ENCODE data around the gene GAST. TPM values are rescaled to one million over a fixed set of nuclear protein-coding genes. Genes with fewer than 3 reads are reported as not detected.

Gene GAST
- total and polyA plus RNA-seq, 2 experiments from 2014 or later, result not detected

- TF ChIP-seq ZNF462 (CRISPR knock-in tag; IDR thresholded peaks at IDR 0.05), result no peak
- no peak for TF ChIP-seq REST (IDR thresholded peaks at IDR 0.05; ENCODE audit: unreplicated experiment)
These were observed 10.1 kb downstream of the GAST start (continued) for GRCh38 chr17:41722231-41722630.

- H3K27me3 Mint-ChIP-seq (ENCODE audit: insufficient read depth, low read depth, poor library complexity), result peaks cover 19% of the 10 kb centered on the region
- no peak overlapping the region for H3K4me3 Mint-ChIP-seq
- ATAC-seq (no peak), DNase-seq (ENCODE audit: low spot score) (no peak)
- Histone ChIP-seq H3K4me1 (ENCODE audit: insufficient read depth) (no peaks in the 10 kb centered on the region), H2AFZ (no peak overlapping the region), H3K27ac (ENCODE audit: low read depth) (no peak overlapping the region), H3K36me3 (ENCODE audit: insufficient read depth) (no peaks in the 10 kb centered on the region), H4K20me1 (replicated peaks; ENCODE audit: insufficient read depth) (no peaks in the 10 kb centered on the region), H3K9me2 (ENCODE audit: insufficient read depth) (no peaks in the 10 kb centered on the region), H3K4me3 (no peak overlapping the region), H3K4me2 (no peak overlapping the region), H3F3A (replicated peaks; ENCODE audit: low read depth) (no peaks in the 10 kb centered on the region), H3K79me2 (replicated peaks; ENCODE audit: insufficient read depth) (no peaks in the 10 kb centered on the region), H3K27me3 (ENCODE audit: insufficient read depth) (no peaks in the 10 kb centered on the region)
- no peaks in the 10 kb centered on the region; the same call in 2 of the 3 replicates for H3K36me3 Mint-ChIP-seq (ENCODE audit: low read depth)
- no peak overlapping the region for H3K27ac Mint-ChIP-seq
- H3K4me1 Mint-ChIP-seq, result peaks cover 13% of the 10 kb centered on the region
- peaks cover 3% of the 10 kb centered on the region; the same call in 1 of the 3 replicates for H3K9me3 Mint-ChIP-seq
- TF ChIP-seq ZNF331 (CRISPR knock-in tag; IDR thresholded peaks at IDR 0.05; ENCODE audit: low read depth) (no peak), POLR2AphosphoS5 (IDR thresholded peaks at IDR 0.05; ENCODE audit: low read depth) (no peak), NANOG (IDR thresholded peaks at IDR 0.05; ENCODE audit: borderline replicate concordance) (no peak), CREB1 (CRISPR knock-in tag; IDR thresholded peaks at IDR 0.05; ENCODE audit: low read depth) (no peak), ZNF114 (CRISPR knock-in tag; IDR thresholded peaks at IDR 0.05) (no peak), CTCF (conservative IDR thresholded peaks at IDR 0.05; ENCODE audit: low read depth in 2 of 2) (no peak)
These were observed 11.8 kb downstream of the GAST start for GRCh38 chr17:41723801-41724475.

Data from GM23338 (cell line).